SK-N-SH (cell line): Measurements from ENCODE around the gene ELMO1. TPM values are rescaled to one million over a fixed set of nuclear protein-coding genes. Genes with fewer than 3 reads are reported as not detected.
A peak's percentile ranks its signal among the peaks of the same experiment; 100 is the strongest.

Source experiments
- CTCF ChIA-PET: fragments of 300-600, 350-600 bp; formaldehyde crosslinking; extraction: SDS; loops from one replicate; lab custom pipeline; 2021; lab: Yijun Ruan, JAX
- POLR2A ChIA-PET: fragments of 350-600 bp; sonication (Branson Sonifier 250); formaldehyde crosslinking; extraction: SDS; loops from one replicate; lab custom pipeline; 2020; ENCODE audit warnings: antibody characterized with exemption, inconsistent platforms; lab: Yijun Ruan, JAX
- DNase-seq: peaks from one replicate; pipeline ENCODE4 v3.0.0; 2012
- H2AFZ ChIP-seq: fragments of 200-600 bp; sonication (generic); 2 replicates; pipeline ENCODE4 v1.8.1; 2016; ENCODE audit warnings: antibody characterized with exemption, mild to moderate bottlenecking, low read depth
- H3F3A ChIP-seq: fragments of 200-600 bp; sonication (generic); replicated peaks from 2 replicates; pipeline ENCODE3; 2016; ENCODE audit warnings: antibody characterized with exemption, mild to moderate bottlenecking; ENCODE audit not compliant: insufficient read depth
- H3K27ac ChIP-seq, 2 experiments: fragments of 200-500 bp in 1 of 2; fragments of 200-600 bp in 1 of 2; sonication (Bioruptor generic) in 1 of 2; sonication (generic), shearing (Covaris generic) in 1 of 2; 2 replicates each; pipeline versions ENCODE4 v1.5.1 to v1.6.1; 2014 to 2016; ENCODE audit warnings: low read depth in 2 of 2, inconsistent platforms in 1 of 2, low read length in 1 of 2, mild to moderate bottlenecking in 1 of 2, mixed read lengths in 1 of 2
- H3K27me3 ChIP-seq: fragments of 200-600 bp; sonication (generic), shearing (Covaris generic); 2 replicates; pipeline ENCODE4 v1.6.1; 2016; ENCODE audit warnings: mixed run types; ENCODE audit not compliant: insufficient read depth
- H3K36me3 ChIP-seq, 2 experiments: fragments of 200-500 bp in 1 of 2; fragments of 200-600 bp in 1 of 2; sonication (Bioruptor generic) in 1 of 2; sonication (generic) in 1 of 2; replicated peaks in 1 of 2; 2 replicates each; pipeline versions ENCODE3 to v1.5.1; 2014 to 2016; ENCODE audit warnings: low read length in 1 of 2, mild to moderate bottlenecking in 1 of 2; ENCODE audit not compliant: insufficient read depth in 2 of 2, control insufficient read depth in 1 of 2
- H3K4me1 ChIP-seq, 2 experiments: fragments of 200-500 bp in 1 of 2; fragments of 200-600 bp in 1 of 2; sonication (Bioruptor generic) in 1 of 2; sonication (generic), shearing (Covaris generic) in 1 of 2; 2 replicates each; pipeline versions ENCODE4 v1.5.1 to v1.6.1; 2014 to 2016; ENCODE audit warnings: low read depth in 1 of 2, low read length in 1 of 2, mixed run types in 1 of 2; ENCODE audit not compliant: insufficient read depth in 2 of 2, control insufficient read depth in 1 of 2
- H3K4me2 ChIP-seq: fragments of 200-600 bp; sonication (generic), shearing (Covaris generic); 2 replicates; pipeline ENCODE4 v1.6.1; 2017; ENCODE audit warnings: mixed run types
- H3K4me3 ChIP-seq, 2 experiments: fragments of 200-500 bp in 1 of 2; fragments of 200-600 bp in 1 of 2; sonication (Bioruptor generic) in 1 of 2; sonication (generic), shearing (Covaris generic) in 1 of 2; 2 replicates each; pipeline versions ENCODE4 v1.5.1 to v1.8.1; 2014 to 2016; ENCODE audit warnings: low read depth in 2 of 2, inconsistent platforms in 1 of 2, low read length in 1 of 2, mild to moderate bottlenecking in 1 of 2, mixed read lengths in 1 of 2, moderate library complexity in 1 of 2
- H3K79me2 ChIP-seq: fragments of 200-600 bp; sonication (generic); 2 replicates; pipeline ENCODE4 v1.8.1; 2017; ENCODE audit warnings: mild to moderate bottlenecking; ENCODE audit not compliant: insufficient read depth
- H3K9ac ChIP-seq: fragments of 200-600 bp; sonication (generic); 2 replicates; pipeline ENCODE4 v1.6.1; 2017; ENCODE audit warnings: mixed run types
- H3K9me2 ChIP-seq: fragments of 200-600 bp; sonication (generic); 2 replicates; pipeline ENCODE4 v1.6.1; 2017; ENCODE audit warnings: mixed run types
- H3K9me3 ChIP-seq: fragments of 200-600 bp; sonication (generic); 2 replicates; pipeline ENCODE4 v1.6.1; 2017; ENCODE audit warnings: mixed run types, mild to moderate bottlenecking, moderate library complexity
- H4K20me1 ChIP-seq: fragments of 200-600 bp; sonication (generic); 2 replicates; pipeline ENCODE4 v1.6.1; 2017; ENCODE audit warnings: mild to moderate bottlenecking, mixed run types; ENCODE audit not compliant: insufficient read depth
- CHD2 ChIP-seq: fragments of 150-350 bp; IDR thresholded peaks from 2 replicates; pipeline ENCODE4 v1.6.1; 2018; ENCODE audit warnings: low read length; ENCODE audit not compliant: partially characterized antibody
- EP300 ChIP-seq, 2 experiments: IDR thresholded peaks; 2 replicates each; pipeline versions ENCODE4 v1.4.0 to v1.6.1; 2012; ENCODE audit warnings: borderline replicate concordance in 1 of 2, low read depth in 1 of 2, low read length in 1 of 2
- FOSL2 ChIP-seq: IDR thresholded peaks from 2 replicates; pipeline ENCODE4 v1.4.0; 2012; ENCODE audit warnings: low read depth, mild to moderate bottlenecking, moderate library complexity, borderline replicate concordance
- FOXJ3 ChIP-seq: sonication (generic); formaldehyde crosslinking; IDR thresholded peaks from 2 replicates; pipeline ENCODE4 v1.5.1; 2020; ENCODE audit warnings: mild to moderate bottlenecking, missing genetic modification reagents
- GATA2 ChIP-seq: sonication (generic); formaldehyde crosslinking; IDR thresholded peaks from 2 replicates; pipeline ENCODE4 v1.5.0; 2020; ENCODE audit warnings: mild to moderate bottlenecking, missing genetic modification reagents
- MXI1 ChIP-seq: IDR thresholded peaks from 2 replicates; pipeline ENCODE4 v1.6.1; 2012; ENCODE audit warnings: mild to moderate bottlenecking, low read depth, low read length, improper control_type of control experiment
- RAD21 ChIP-seq: IDR thresholded peaks from 2 replicates; pipeline ENCODE4 v1.6.1; 2012; ENCODE audit warnings: mild to moderate bottlenecking, low read length
- WGBS: methylation state at CpG from one replicate; pipeline ENCODE4 v1.1.6; 2017; ENCODE audit warnings: low lambda C conversion rate; 5-methylcytosine and 5-hydroxymethylcytosine counted together
- polyA plus RNA-seq, 3 experiments: library from polyadenylated mRNA; depleted of rRNA; stranded (reverse); fragments of >200 nt; gene quantifications; 2 replicates each; pipeline ENCODE4 v1.2.3, GENCODE V29; 2012
- TF ChIP-seq, protein P1 (sequence below): fragments of 200-600 bp; sonication (generic); IDR thresholded peaks from 2 replicates; pipeline ENCODE4 v1.6.1; 2017; ENCODE audit warnings: antibody characterized with exemption, mild to moderate bottlenecking, moderate library complexity
- TF ChIP-seq, protein P2 (sequence below): fragments of 150-350 bp; IDR thresholded peaks from 2 replicates; pipeline ENCODE4 v1.6.1; 2016; ENCODE audit warnings: mild to moderate bottlenecking, low read depth, low read length
- TF ChIP-seq, protein P3 (sequence below): IDR thresholded peaks from 2 replicates; pipeline ENCODE4 v1.4.0; 2012; ENCODE audit warnings: low read depth, borderline replicate concordance

ELMO1 gene
- polyA plus RNA-seq, 1 of the 3 experiments (the other 2 are of a cell fraction) = 0.64 TPM

DNA sequence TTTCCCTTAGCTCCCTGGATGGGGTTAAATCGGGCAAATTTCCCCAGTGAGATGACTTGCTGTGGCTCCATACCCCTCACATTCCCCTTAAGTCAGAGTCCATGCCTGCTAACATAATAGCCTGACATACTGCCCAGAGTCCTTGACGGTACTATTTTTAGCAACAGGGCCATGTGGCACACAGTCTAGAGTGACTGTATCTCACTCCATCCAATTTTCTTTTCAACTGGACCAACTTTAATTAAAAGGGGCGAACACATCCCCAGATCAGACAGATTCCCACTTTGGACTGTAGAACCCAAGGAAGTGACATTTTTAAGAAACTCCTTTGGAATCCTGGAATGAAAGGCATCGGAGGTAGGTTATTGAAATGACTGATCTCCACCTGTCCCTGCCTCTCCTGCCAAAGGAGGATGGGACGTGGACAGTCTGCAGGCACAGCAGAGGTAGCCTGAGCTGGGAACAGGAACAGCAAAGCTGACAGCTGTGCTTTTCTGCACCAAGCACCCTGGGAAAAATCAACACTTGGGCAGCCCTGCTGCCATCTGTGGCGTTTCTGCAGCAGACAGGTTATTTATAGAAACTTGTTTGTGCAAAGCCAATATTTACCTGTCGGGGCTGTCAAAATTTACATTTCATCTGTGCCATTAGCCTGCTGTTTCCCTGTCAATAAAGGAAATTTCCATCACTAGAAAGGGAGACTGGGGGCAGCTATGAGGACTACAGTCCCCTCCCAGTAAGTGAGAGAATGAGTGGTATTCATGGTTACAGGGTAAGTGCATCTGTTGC is 502.9 kb downstream of the ELMO1 start:
- POLR2A ChIA-PET = no interaction called here
- H3F3A ChIP-seq = no peaks in the 10 kb centered on the region

More for the DNA sequence above, 502.9 kb downstream of the ELMO1 start:
- Histone ChIP-seq H3K4me1 (peaks cover 0 to 32% of the 10 kb centered on the region in 2 experiments; a peak in 1 of 4 replicates), H3K4me3 (no peak overlapping the region; a peak in 1 of 4 replicates), H3K79me2 (no peaks in the 10 kb centered on the region), H2AFZ (no peak overlapping the region), H3K4me2 (no peak overlapping the region), H3K9me2 (no peaks in the 10 kb centered on the region), H3K27me3 (no peaks in the 10 kb centered on the region), H3K36me3 (no peaks in the 10 kb centered on the region), H3K27ac (peak overlapping the region in 1 of 2 experiments; percentile 66; a peak in 2 of 4 replicates), H3K9ac (no peak overlapping the region), H4K20me1 (no peaks in the 10 kb centered on the region), H3K9me3 (no peaks in the 10 kb centered on the region)
- TF ChIP-seq, protein P1, sequence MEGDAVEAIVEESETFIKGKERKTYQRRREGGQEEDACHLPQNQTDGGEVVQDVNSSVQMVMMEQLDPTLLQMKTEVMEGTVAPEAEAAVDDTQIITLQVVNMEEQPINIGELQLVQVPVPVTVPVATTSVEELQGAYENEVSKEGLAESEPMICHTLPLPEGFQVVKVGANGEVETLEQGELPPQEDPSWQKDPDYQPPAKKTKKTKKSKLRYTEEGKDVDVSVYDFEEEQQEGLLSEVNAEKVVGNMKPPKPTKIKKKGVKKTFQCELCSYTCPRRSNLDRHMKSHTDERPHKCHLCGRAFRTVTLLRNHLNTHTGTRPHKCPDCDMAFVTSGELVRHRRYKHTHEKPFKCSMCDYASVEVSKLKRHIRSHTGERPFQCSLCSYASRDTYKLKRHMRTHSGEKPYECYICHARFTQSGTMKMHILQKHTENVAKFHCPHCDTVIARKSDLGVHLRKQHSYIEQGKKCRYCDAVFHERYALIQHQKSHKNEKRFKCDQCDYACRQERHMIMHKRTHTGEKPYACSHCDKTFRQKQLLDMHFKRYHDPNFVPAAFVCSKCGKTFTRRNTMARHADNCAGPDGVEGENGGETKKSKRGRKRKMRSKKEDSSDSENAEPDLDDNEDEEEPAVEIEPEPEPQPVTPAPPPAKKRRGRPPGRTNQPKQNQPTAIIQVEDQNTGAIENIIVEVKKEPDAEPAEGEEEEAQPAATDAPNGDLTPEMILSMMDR = no peak
- TF ChIP-seq MXI1 = peak; percentile 73
- peak in 1 of 2 experiments; percentile 43; a peak in 1 of 4 replicates for TF ChIP-seq EP300 (IDR thresholded peaks at IDR 0.05; ENCODE audit: borderline replicate concordance in 1 of 2, low read depth in 1 of 2, low read length in 1 of 2)
- TF ChIP-seq, protein P2, sequence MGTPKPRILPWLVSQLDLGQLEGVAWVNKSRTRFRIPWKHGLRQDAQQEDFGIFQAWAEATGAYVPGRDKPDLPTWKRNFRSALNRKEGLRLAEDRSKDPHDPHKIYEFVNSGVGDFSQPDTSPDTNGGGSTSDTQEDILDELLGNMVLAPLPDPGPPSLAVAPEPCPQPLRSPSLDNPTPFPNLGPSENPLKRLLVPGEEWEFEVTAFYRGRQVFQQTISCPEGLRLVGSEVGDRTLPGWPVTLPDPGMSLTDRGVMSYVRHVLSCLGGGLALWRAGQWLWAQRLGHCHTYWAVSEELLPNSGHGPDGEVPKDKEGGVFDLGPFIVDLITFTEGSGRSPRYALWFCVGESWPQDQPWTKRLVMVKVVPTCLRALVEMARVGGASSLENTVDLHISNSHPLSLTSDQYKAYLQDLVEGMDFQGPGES = no peak
- peak; percentile 54; the same call in 1 of the 2 replicates for TF ChIP-seq GATA2
- 0 out of 2 replicates have a peak, but pooled peaks have one; percentile 31 for TF ChIP-seq FOXJ3 (CRISPR knock-in tag)
- peak; percentile 6 for TF ChIP-seq CHD2
- TF ChIP-seq, protein P3, sequence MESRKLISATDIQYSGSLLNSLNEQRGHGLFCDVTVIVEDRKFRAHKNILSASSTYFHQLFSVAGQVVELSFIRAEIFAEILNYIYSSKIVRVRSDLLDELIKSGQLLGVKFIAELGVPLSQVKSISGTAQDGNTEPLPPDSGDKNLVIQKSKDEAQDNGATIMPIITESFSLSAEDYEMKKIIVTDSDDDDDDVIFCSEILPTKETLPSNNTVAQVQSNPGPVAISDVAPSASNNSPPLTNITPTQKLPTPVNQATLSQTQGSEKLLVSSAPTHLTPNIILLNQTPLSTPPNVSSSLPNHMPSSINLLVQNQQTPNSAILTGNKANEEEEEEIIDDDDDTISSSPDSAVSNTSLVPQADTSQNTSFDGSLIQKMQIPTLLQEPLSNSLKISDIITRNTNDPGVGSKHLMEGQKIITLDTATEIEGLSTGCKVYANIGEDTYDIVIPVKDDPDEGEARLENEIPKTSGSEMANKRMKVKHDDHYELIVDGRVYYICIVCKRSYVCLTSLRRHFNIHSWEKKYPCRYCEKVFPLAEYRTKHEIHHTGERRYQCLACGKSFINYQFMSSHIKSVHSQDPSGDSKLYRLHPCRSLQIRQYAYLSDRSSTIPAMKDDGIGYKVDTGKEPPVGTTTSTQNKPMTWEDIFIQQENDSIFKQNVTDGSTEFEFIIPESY = no peak
- no peak for TF ChIP-seq FOSL2
- 0 out of 2 replicates have a peak, but pooled peaks have one; percentile 7 for TF ChIP-seq RAD21
- peak; percentile 58 for DNase-seq
- 7% methylated on average over 7 of the region's 7 CpGs for WGBS
- CTCF ChIA-PET = interaction anchor here (0.9 to 2.0 kb wide), 6 partner anchors 21 to 432 kb away, joined by 3 to 8 read pairs (median 4); no protein-coding TSS in a partner anchor
